ENCODE results near the gene MIER3. TPM values are rescaled to one million over a fixed set of nuclear protein-coding genes. Genes with fewer than 3 reads are reported as not detected.

MIER3 gene
- total RNA-seq, 4 donors from 2014 or later: 12.2 to 33.4 (median 20.4) TPM

DNA sequence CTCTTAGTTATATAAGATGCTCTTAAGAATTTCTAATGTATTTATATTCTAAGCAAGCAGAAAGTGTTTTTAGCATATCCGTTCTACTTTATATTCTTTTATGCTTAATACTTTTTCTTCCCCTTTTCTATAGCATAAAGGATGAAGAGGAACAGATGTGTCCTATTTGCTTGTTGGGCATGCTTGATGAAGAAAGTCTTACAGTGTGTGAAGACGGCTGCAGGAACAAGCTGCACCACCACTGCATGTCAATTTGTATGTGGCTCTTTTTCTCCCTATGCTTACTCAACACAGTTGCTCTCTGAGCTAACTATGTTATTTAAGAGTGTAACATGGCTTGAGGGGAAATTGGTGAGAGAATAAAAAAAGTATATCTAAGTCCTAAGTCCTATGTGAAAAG lies 80.1 kb downstream of the MIER3 start:
- ATAC-seq (no peak), DNase-seq (no peak)
- Histone ChIP-seq H3K4me1 (no peaks in the 10 kb centered on the region), H3K27me3 (no peaks in the 10 kb centered on the region), H3K36me3 (peaks cover 0 to 35% of the 10 kb centered on the region in 2 donors), H3K9me3 (no peaks in the 10 kb centered on the region), H3K4me3 (no peak overlapping the region), H3K27ac (no peak overlapping the region)
- in situ Hi-C loops (cut with MboI; ENCODE audit: low sequenced_read_pairs in 4 of 4): no loop called here
- intact Hi-C loops (cut with DNase I; ENCODE audit: low total_unique reads): no loop called here
- TF ChIP-seq, protein P1, sequence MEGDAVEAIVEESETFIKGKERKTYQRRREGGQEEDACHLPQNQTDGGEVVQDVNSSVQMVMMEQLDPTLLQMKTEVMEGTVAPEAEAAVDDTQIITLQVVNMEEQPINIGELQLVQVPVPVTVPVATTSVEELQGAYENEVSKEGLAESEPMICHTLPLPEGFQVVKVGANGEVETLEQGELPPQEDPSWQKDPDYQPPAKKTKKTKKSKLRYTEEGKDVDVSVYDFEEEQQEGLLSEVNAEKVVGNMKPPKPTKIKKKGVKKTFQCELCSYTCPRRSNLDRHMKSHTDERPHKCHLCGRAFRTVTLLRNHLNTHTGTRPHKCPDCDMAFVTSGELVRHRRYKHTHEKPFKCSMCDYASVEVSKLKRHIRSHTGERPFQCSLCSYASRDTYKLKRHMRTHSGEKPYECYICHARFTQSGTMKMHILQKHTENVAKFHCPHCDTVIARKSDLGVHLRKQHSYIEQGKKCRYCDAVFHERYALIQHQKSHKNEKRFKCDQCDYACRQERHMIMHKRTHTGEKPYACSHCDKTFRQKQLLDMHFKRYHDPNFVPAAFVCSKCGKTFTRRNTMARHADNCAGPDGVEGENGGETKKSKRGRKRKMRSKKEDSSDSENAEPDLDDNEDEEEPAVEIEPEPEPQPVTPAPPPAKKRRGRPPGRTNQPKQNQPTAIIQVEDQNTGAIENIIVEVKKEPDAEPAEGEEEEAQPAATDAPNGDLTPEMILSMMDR (IDR thresholded peaks at IDR 0.05 in 4 of 5, conservative IDR thresholded peaks at IDR 0.05 in 1 of 5): no peak
- TF ChIP-seq POLR2A (IDR thresholded peaks at IDR 0.05): no peak

Other genes starting within 250 kb of the MIER3 start
- 1 to 10 TPM; 4.2 to 6.8 (median 5.4) TPM for gene MAP3K1, start 136.6 kb downstream of the MIER3 start, total RNA-seq
- gene SETD9, start 42.5 kb downstream of the MIER3 start, total RNA-seq: 10 to 100 TPM in 3 of 4 donors, 1 to 10 TPM in 1; 7.0 to 29.1 (median 13.9) TPM
- gene GPBP1, start 221.9 kb upstream of the MIER3 start, total RNA-seq: 10 to 100 TPM; 40.4 to 58.0 (median 50.5) TPM